GM12874 (cell line): Measurements from ENCODE around the gene ACSL5.

ENCODE experiments used
- CTCF ChIP-seq: IDR thresholded peaks from 2 replicates; pipeline ENCODE4 v1.5.1; 2011; ENCODE audit warnings: low read depth, mild to moderate bottlenecking, control low read depth, low read length, moderate library complexity; ENCODE audit not compliant: insufficient read depth

ACSL5 gene

DNA sequence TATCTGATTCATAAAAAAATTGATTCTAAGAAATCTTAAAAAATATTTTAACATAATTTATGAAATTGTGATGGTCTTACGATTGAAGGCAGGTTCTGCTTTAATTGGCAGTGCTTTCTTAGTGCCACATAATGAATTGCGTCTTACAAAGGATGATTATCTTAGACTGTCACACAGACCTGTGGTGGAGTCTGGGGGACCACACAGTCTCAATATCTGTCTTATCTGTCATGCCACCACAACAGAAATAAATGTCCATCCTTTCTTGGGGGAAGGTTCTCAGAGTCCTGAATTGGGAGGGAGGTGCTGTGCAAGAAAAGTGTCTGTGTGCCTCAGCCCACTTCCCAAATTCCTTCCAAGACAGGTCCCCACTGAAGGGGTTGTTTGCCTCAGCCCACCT is 38.8 kb downstream of the ACSL5 start:
- no peak for TF ChIP-seq CTCF

DNA sequence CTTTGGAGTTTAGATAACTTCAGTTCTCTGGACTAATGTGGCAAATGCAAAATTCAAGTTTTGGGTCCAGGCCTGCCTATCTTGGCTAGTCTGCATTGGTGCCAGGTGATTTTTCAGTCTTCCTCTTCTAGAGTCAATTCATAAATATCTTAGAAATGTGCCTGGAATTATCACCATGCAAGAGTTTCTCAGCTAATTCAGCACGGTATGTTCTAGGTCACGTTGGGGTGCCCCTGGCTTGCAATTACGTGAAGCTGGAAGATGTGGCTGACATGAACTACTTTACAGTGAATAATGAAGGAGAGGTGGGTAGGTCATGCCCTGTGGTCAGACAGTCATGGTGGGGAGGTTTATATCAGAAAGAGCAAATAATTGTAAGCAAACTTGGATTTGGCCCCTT is 47.8 kb downstream of the ACSL5 start:
- TF ChIP-seq CTCF = no peak

DNA sequence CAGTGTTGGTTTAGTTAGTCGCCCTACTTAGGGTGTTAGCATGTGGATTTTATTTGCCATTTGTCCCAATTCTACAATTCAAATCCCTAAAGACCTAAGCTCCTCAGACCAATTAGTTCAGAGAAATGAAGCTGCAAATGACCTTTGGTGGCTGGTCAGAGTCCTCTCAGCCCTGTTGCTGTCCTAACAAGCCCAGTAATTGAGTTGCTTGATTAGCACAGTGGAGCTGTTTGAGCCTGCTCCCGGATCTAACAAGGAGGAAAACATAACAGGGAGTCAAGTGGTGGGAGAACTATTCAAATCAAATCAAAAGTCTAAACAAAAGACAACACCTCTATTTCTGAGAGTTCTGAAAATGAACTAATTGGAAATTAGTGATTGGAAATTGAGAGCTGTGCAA is 50.7 kb downstream of the ACSL5 start:
- TF ChIP-seq CTCF = no peak

- no peak for TF ChIP-seq CTCF
These were observed 52.2 kb downstream of the ACSL5 start for GRCh38 chr10:112426111-112426510.

DNA sequence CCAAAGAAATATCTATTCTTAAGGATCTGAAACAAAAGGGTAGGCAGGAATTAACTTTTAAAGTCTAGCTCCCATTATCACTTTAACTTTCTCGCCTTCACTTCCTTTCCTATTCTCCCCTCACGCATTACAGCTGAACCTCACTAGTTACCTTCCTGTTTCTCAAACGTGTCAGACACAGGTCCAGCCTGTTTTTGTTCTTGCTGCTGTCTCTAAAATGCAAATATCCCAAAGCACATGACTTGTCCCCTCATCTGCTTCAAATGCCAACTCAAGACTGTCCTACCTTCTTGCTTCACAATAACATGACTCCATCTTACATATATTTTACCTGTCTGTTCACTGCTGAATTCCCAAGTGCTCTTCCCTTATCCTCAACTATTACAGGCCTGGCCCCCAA is 55.2 kb downstream of the ACSL5 start:
- TF ChIP-seq CTCF = no peak

DNA sequence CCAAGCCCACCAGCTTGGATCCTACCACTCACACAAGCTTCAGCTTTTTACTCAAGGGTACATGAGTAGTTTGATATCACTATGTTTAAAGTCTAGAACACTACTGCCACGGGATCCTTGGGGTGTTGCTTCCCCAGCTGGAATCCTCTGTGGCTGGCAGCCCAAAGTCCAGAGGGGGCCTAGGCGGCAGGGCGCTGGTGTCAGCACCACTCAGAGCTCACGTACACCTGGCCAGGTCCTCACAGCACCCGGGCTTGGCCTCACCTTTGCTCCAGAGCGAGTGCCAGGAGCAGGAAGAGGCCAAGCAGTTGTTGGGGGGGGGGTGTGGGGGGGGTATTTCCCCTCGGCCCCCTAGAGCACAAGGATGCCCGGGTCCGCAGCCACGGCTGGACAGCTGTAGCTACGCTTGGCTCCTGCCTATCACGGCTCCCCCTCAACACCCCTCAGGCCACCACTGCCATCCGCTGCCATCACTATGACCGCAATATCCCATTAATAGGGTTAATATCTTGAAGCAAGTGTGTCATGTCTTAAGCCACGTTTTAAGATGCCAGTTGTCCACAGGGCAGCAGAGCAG is 55.8 kb downstream of the ACSL5 start:
- no peak for TF ChIP-seq CTCF

DNA sequence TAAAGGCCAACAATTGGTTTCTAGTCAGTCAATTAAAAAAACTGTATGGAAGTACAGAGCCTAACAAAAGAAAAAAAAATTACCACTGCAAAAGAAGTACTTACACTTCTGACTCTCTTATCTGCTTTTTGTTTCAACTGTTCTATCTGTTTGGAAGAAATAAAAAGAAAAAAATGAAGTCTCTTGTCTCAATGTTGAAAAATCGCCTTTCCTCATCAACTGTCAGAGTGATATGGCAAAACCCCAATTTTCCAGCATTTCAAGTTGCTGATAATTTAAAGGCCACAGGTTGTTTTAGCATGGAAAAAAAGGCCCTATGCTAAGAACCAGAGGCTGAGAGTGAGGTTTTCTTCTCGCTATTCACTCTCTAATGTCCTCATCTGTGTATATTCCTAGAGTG is 59.2 kb downstream of the ACSL5 start:
- TF ChIP-seq CTCF = no peak

DNA sequence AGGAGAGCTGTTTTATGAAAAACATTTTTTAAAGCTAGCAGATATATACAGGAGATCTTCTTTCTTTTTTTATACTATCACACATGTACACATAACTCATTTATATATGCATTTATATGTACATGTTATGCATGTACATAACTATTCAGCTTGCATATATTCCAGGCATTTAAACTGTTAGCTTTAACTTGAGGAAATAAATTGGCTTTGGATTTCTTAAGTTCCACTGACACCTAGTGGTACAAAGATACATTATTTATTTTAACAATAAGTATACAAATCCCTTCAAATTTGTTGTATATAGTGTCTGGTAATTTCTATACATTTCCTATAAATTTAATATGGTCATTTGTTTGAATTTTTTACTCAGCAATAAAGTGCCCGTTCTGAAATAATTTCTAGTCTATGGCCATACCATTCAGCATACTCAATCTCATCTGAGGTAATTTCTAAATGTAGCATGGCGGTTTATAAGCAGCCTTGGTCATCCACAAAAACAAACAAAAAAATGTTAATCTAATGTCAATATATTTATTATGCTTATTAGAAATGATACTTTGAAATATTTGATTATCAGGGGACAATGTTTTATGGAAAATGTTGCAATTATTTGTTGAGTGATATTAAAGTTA is 61.2 kb downstream of the ACSL5 start:
- TF ChIP-seq CTCF = no peak
